Fibroblast of skin of back (primary cell): ENCODE data around the gene WDFY4.

Experiments used
- DNase-seq: peaks from one replicate; pipeline ENCODE4 v3.0.0-alpha.2; 2013

The WDFY4 gene

GRCh38 chr10:48714088-48714487 lies 29.4 kb downstream of the WDFY4 start:
- no peak for DNase-seq

- no peak for DNase-seq
These were observed 31.7 kb downstream of the WDFY4 start for GRCh38 chr10:48716416-48716815.

GRCh38 chr10:48720611-48721010 lies 35.9 kb downstream of the WDFY4 start:
- DNase-seq, result no peak

- no peak for DNase-seq
These were observed 37.8 kb downstream of the WDFY4 start for GRCh38 chr10:48722153-48723145.

- no peak for DNase-seq
These were observed 39.5 kb downstream of the WDFY4 start for GRCh38 chr10:48724127-48724526.

GRCh38 chr10:48725708-48726107 lies 41.0 kb downstream of the WDFY4 start:
- no peak for DNase-seq

GRCh38 chr10:48727866-48728265 lies 43.2 kb downstream of the WDFY4 start:
- no peak for DNase-seq

GRCh38 chr10:48729222-48729621 lies 44.5 kb downstream of the WDFY4 start:
- no peak for DNase-seq

GRCh38 chr10:48729941-48730457 lies 45.3 kb downstream of the WDFY4 start:
- DNase-seq, result no peak

GRCh38 chr10:48731141-48731540 lies 46.5 kb downstream of the WDFY4 start:
- no peak for DNase-seq

- no peak for DNase-seq
These were observed 47.0 kb downstream of the WDFY4 start for GRCh38 chr10:48731654-48732053.

GRCh38 chr10:48733329-48733728 lies 48.7 kb downstream of the WDFY4 start:
- no peak for DNase-seq

GRCh38 chr10:48735836-48736390 lies 51.2 kb downstream of the WDFY4 start:
- DNase-seq, result no peak

- no peak for DNase-seq
These were observed 51.9 kb downstream of the WDFY4 start for GRCh38 chr10:48736596-48736995.

GRCh38 chr10:48737886-48738285 lies 53.2 kb downstream of the WDFY4 start:
- DNase-seq, result no peak

- DNase-seq, result no peak
These were observed 54.5 kb downstream of the WDFY4 start for GRCh38 chr10:48739170-48739569.

GRCh38 chr10:48740015-48740707 lies 55.5 kb downstream of the WDFY4 start:
- DNase-seq, result no peak

- no peak for DNase-seq
These were observed 56.3 kb downstream of the WDFY4 start for GRCh38 chr10:48740988-48741387.

- no peak for DNase-seq
These were observed 58.5 kb downstream of the WDFY4 start for GRCh38 chr10:48742891-48743860.

GRCh38 chr10:48744587-48744986 lies 59.9 kb downstream of the WDFY4 start:
- no peak for DNase-seq

GRCh38 chr10:48745662-48746245 lies 61.1 kb downstream of the WDFY4 start:
- DNase-seq, result no peak

- no peak for DNase-seq
These were observed 63.9 kb downstream of the WDFY4 start for GRCh38 chr10:48748573-48748972.
